Embryonic facial prominence (tissue), 1 donor: Measurements from ENCODE around the gene PRRT4.

Experiments
- DNase-seq: peaks from one replicate; pipeline ENCODE4 v3.0.0-alpha.2; 2016; ENCODE audit errors: extremely low spot score

The PRRT4 gene

DNA sequence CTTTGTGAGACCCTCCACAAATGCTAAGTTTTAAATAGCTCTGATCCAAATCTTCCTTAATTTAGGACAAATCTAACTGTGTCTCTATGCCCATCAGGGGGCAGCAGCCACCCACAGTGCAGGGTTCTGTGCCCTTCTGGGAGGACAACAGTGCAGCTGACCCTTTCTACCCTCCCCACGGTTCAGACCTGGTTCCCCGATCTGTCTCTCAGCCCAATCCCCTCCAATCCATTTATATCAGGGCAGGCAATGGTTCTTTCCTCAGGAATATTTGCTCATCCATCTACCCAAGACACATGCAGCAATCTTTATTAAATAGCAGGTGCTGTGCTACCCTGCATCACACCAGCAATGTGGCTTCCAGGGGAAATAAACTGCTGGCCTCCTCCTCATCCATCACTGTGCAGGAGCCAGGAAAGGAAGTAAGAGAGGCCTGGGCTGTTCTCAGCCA lies 13.8 kb downstream of the PRRT4 start:
- no peak for DNase-seq

DNA sequence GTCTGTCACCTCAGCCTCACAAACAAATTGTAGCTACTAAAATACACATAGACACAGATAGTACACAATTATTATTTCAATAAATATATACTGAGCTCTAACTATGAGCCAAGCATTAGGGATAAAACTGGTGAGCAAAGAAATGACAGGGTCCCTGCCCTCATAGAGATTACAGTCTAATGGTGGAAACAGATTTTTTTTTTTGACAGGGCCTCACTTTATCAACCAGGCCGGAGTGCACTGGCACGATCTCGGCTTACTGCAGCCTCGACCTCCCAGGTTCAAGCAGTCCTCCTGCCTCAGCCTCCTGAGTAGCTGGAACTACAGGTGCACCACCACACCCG lies 17.1 kb downstream of the PRRT4 start:
- no peak for DNase-seq

DNA sequence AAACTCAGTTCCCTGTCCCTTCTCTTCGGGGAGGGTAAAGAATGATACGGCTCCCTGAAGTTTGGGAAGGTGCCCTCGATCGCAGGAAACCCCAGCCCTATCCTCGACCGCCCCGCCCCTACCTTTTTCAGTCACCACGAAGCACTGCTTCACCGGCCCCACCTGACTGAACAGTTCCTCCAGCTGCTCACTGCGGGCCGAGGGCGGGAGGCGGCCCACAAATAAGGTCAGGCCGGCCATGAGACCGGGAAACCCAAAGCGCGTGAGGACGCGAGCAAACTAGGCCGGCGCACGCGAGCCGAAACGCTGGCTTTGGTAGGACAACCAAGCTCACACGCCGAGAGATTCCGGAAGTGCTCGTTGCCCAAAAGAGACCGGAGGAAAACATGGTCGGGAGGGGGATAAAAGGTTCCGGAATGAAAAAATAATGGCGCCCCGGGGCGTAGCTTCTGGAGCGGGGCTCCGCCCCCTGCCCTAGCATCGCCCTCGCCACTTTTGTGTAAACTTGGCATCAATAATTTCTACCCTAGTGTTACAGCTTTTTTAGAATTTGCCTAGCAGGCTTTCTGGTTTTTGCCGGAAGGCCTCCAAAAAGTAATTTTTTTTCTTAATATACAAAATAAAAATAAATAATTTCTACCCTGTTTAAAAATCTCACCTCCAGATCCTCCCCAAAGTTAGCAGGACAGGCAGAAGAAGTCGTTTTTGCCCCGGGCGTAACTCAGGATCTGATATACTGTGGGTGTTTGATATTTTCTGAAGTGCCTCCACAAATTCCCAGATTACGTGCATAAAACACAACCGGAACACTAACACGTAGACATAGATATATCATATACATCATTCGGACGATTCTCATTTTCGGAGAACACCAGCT lies 17.7 kb downstream of the PRRT4 start, which contains the start of gene RBM28:
TSS of gene RBM28 (minus strand) at position 355 of the 877 bp plus-strand sequence. CDS start at position 240, 115 bp downstream.
- peak; percentile 89 for DNase-seq

DNA sequence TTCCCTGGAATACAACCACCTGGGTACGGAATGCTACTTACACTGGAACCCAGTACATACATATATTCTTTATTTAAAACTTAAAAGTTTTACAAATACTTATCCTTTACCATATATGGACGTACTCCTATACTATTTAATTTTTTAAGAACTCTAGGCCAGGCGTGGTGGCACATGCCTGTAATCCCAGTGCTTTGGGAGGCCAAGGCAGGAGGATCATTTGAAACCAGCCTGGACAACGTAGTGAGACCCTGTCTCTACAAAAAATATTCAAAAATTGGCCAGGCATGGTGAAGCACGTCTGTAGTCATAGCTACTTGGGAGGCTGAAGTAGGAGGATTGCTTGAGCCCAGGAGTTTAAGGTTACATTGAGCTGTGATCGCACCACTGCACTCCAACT lies 19.8 kb downstream of the PRRT4 start:
- no peak for DNase-seq

DNA sequence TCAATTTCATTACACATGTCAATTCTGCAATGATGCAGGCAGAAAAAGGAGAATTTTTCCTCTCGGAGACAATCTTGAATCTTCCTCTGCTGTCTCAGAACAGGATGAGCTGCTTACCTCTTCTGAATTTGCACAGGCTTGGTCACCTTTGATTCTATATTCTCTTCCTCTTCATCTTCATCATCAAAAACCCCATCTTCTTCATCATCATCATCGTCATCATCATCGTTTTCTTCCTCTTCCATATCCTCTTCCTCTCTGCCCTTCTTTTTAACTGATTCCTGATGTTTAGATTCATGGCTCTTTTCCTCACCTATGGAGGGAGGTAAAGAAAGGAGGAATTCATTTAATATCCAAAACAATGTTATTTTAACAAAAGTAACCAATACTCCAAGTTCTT lies 25.8 kb downstream of the PRRT4 start:
- no peak for DNase-seq

DNA sequence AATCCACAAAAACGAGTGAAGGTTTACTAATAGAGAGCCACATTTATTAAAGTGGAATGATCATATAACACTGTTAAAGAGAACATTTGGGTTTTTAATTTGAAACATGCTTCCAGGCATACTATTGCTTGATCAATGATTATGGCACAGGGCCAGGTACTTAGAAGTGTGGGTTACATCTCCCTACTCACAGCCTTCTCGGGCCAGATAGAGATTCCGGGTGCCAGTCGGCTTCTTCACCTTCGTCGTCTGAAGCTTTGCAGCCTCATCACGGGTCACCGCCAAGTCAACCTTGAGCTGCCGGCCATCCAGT lies 37.2 kb downstream of the PRRT4 start:
- DNase-seq, result no peak

DNA sequence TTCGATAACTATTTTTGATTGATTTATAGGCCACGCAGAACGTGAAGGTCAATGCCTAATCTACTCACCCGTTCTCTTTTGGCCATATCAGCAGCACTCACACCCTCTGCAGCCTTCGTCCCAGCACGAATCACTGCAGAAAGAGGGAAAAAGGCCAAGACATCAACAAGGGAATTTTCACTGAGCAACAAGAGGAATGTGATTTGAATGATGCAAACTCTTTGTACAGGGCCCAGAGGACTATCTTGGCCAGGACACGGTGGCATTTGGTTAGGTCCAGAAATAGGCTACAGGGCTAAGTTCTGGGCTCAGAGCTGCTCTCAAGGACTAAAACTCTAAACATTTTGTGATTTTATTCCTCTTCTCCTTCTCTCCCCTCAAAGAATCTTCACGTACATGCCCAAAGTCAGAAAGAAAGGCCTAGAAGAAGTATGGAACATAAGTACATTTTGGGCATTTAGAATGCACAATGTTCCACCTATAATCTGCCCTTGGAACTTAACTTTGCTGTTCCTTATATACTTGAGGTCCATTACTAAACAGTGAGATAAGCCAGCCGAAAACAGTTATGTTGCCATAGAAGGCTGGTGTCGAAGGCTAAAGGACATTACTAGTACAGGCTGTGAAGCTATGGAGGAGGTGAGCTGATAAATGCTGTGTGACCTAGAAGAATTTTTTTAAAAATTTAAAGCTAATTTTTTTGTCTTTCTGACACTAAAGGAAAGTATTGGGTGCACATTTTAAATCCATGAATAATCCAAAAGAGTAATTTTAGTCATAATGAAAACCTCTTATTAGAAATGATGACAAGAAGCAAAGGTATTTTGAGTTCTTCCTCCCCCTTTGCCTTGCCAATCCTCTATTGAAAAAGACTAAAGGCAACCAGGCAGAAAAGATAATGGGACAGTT lies 37.8 kb downstream of the PRRT4 start:
- no peak for DNase-seq

DNA sequence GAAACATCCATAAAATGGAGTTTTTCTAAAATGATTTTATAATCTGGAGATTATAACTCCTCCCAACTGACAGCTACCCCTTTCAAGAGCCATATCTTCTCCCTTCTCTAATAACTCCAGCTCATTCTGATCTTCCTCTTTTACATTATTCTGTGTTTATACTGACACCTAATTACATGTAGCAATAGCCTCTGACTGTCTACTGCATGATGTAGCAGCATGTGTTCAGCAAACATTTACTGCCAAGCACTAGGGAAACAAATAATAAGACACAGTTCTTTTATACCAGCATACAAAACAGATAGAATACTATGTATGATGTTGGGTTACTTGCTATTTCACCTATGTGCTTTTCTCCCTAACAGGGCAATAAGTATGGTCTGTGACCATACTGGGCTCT lies 38.5 kb downstream of the PRRT4 start:
- DNase-seq, result no peak

DNA sequence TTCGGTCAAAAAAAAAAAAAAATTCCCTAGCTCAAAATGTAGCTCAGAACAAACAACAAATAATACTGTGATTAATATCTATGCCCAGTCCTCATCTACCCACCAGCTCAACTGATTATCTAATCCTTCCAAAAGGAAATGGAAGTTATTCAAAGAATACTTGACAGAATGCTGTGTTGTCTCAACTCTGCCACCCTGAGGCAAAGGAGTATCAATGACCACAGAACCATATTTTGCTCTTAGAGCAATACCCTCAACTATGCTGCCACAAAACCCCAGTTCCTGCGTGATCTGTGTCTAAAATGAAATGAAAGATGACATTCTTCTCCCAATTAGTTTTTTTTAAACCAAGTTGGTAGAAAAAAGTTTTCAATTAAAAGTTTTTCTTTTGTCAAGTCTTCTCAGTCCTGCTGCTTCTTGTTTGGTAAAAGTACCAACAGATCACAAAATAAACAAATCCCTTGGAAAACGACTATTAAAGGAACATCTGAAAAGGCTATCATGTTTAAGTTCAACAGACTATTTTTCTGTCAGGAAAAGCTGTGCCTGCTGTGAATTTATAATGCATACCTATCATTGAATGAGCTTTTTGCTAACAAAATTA lies 39.3 kb downstream of the PRRT4 start:
- DNase-seq, result no peak

DNA sequence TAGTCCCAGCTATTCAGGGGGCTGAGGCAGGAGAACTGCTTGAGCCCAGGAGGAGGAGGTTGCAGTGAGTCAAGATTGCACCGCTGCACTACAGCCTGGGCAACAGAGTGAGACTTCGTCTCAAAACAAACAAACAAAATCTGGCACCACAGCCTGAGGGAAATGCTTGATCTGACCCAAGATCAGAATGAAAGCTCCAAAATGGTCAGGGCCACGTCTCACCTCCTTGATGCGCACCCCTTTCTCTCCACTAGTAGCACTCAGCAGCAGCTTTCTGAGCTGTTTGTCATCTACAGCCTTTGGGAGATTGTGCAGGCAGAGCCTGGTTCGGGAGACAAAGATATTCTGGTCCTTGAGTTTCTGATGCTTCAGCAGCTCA lies 40.5 kb downstream of the PRRT4 start:
- no peak for DNase-seq

DNA sequence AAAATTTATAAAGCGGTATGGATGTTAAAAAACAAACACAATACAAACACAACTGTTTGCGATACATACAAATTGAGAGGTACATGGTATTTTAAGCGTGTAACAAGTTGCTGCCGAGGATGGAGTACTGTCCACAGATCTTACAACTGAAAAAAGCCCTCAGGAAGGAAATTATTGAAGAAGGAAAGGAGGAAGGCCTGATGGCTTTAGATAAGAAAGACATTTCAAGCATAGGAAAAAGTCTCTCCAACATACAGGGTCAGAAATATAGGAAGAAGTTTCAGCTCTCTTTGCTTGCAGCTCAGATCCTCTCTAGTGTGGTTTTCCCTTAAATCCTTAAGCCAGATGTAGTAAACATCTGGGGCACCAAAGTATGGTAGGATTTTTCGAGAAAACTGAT lies 42.8 kb downstream of the PRRT4 start:
- no peak for DNase-seq

DNA sequence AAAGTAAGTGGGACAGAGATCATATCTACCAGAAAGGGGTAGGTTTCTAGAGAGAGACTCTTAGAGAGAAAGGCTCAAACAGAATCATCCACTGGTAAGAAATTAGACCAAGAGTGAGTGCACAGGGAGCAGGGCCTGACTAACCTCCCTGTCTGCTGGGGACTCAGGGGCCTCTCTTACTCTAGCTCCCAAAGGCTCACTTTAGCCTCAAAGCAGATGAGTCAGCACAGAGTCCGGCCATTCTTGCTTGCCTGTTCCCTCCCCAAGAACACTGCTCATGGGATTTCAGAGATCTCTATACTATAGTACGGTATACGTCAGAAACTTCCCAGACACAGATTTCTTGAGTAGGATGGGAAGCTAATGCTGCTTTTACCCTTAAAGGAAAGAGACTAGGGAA lies 50.5 kb downstream of the PRRT4 start:
- no peak for DNase-seq

DNA sequence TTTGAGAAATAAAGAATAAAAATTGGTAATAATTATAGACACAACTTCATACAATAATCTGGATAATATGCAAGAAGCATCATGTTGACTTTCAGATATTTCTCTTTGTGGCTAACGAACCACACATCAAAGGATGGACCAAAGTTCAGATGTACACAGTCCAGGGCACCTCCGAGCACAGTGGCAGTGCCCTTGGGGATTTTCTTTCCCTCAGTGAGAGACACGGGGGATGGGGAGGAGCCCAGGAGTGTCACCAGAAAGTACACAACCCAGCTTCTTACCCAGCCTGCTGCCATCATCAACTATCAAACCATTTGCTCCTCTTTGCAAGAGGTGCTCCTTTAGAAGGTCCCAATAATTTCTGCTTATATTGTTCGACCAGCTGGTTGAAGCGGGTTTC lies 51.0 kb downstream of the PRRT4 start:
- DNase-seq, result no peak

DNA sequence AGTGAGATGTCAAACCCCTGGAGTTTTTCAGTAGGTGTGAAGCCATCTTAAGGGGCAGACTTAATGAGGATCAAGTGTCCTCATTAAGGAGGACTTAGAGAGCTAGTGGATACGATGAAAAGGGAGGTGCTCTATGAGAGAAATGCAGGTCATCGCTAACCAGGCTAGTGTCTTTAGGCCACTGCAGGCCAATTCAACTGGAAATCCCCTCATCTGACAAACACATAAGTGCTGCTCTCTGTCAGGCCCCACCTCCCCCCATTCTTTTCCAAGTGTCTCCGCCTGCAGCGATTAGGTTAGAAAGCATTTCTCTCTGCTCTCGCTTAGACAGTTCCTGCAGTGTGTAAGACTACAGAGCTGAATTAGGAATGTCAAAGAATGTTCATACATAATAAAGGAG lies 51.5 kb downstream of the PRRT4 start:
- no peak for DNase-seq

DNA sequence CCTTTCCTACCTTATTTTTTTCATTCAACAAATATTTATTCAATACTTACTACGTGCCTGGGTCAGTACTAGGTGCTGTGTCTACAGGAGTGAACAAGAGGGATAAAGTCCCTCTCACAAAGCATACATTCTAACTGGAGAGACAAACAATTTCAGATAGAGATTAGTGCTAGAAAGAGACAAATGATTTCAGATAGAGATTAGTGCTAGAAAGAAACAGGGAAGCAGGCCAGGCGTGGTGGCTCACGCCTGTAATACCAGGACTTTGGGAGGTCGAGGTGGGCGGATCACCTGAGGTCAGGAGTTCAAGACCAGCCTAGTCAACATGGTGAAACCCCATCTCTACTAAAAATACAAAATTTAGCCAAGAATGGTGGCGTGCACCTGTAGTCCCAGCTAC lies 52.4 kb downstream of the PRRT4 start:
- no peak for DNase-seq

DNA sequence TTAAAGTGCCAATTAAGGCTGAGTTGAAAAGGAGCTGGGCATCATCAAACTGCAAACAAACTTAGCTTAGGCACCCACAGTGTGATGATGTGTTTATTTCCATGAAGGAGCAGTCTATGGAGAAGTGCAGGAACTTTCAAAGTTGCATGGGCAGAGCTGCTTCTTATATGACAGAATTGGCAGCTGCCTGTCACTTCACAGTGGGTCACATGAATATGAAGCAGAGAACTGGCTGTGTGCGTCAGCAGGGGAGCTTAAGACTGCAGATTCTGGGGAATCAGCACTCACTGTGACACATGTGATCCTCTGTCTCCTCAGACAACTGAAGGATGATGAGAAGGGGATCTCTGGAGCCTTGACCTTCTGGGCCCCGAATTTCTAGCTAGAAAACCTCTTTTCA lies 54.4 kb downstream of the PRRT4 start:
- DNase-seq, result no peak

DNA sequence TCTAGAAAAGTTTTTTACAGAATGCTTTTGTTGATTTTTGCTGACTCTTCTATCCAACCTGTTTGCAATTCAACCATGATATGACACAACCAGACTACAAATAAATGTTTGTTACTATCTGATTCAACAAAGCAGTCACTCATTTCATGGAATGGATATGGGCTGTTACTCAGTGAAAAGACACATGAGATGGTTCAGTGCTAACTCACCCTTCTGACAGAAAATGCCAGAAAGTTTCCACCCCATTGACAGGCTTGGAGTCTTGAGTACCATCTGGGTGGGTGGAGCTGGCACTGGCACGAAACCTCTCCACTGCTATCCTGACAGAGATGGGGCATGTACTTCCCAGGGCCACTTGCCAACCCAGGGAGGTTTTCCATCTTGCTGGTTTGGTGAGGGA lies 57.3 kb downstream of the PRRT4 start:
- DNase-seq, result no peak

DNA sequence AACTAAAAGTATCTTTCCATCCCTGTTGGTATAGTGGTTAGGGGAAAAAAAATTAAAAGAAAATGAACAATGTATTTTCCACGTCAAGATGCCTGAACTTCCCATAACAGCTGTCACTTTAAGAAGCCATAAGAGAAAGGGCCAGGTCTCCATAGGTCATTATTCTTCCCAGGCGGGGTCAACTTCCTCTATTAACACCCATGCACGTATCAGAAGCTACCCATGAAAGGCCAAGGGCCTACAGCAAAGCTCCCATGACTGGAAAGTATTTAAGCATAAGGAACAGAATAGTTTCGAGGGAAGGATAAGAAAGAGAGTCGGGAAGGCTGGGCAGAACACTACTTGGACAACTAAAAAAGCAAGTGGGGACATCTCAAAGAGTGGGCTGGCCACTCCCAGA lies 57.8 kb downstream of the PRRT4 start:
- DNase-seq, result no peak

DNA sequence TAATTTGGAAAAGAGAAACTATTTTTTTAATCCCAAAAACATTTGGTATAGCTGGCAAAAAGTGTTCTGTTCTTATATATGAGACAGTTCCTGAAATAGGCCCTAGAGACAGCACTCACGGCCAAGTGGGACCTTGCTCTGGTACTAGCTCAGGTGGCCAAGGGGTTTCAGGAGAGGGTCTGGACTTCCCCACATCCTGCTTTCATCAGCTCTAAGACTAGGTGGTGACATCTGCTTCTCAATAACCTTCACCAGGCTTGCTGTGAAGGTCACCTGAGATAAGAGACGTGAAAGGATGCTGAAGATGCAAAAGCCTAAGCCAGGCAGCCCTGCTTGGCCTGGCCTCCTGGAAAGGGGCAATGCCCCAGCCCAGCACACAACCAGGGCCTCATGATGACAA lies 58.4 kb downstream of the PRRT4 start:
- DNase-seq, result no peak

DNA sequence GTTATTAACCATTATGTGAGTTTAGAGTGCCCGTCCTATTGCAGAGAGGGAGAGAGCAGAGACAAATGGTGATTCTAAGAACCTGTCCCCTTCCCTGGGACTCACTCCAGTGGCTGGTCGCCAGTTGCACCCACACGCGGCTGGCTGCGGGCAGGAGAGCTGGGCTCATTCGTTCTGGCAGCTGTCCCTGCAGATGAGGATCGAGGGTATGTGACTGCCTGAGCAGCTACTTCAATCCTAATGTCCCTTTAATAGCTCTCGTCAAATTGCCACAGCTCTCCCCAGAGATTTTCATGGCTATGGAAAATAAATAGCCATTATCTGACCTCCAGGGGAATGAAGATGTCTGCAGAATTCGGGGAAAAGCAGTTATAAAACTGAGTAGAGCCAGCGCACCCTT lies 59.4 kb downstream of the PRRT4 start:
- no peak for DNase-seq
